HEK293T (cell line): ENCODE data around the gene MAPT.
"Not testable (repeated sequence)": the region's sequence is repeated elsewhere in the genome, so short reads cannot be mapped to it uniquely, and the experiment has no call there.

Experiments used
- CTCF ChIA-PET: fragments of 350-600 bp; formaldehyde crosslinking; extraction: SDS; loops from one replicate; lab custom pipeline; 2021; ENCODE audit warnings: antibody characterized with exemption, inconsistent platforms; lab: Yijun Ruan, JAX
- POLR2A ChIA-PET: fragments of 350-600 bp; formaldehyde crosslinking; extraction: SDS; loops from one replicate; lab custom pipeline; 2020; ENCODE audit warnings: antibody characterized with exemption, inconsistent platforms; lab: Yijun Ruan, JAX
- DNase-seq: peaks from one replicate; pipeline ENCODE4 v3.0.0; 2012; ENCODE audit warnings: mixed read lengths; ENCODE audit errors: extremely low spot score
- ARNT ChIP-seq: fragments of 450-650 bp; IDR thresholded peaks from 2 replicates; pipeline ENCODE4 v1.6.1; 2017; ENCODE audit warnings: mild to moderate bottlenecking
- BHLHE40 ChIP-seq: fragments of 450-650 bp; IDR thresholded peaks from 2 replicates; pipeline ENCODE4 v1.6.1; 2016; ENCODE audit warnings: mild to moderate bottlenecking, moderate library complexity, borderline replicate concordance
- CTBP1 ChIP-seq: fragments of 450-650 bp; IDR thresholded peaks from 2 replicates; pipeline ENCODE4 v1.6.1; 2016; ENCODE audit warnings: borderline replicate concordance
- ELF4 ChIP-seq: fragments of 450-650 bp; IDR thresholded peaks from 2 replicates; pipeline ENCODE4 v1.6.1; 2017; ENCODE audit warnings: antibody characterized with exemption
- FOXA1 ChIP-seq: fragments of 450-650 bp; IDR thresholded peaks from 2 replicates; pipeline ENCODE4 v1.6.1; 2016; ENCODE audit warnings: mild to moderate bottlenecking
- FOXK2 ChIP-seq: fragments of 450-650 bp; IDR thresholded peaks from 2 replicates; pipeline ENCODE4 v1.6.1; 2016; ENCODE audit warnings: mild to moderate bottlenecking
- FOXM1 ChIP-seq: fragments of 450-650 bp; IDR thresholded peaks from 2 replicates; pipeline ENCODE4 v1.6.1; 2017; ENCODE audit warnings: mild to moderate bottlenecking, borderline replicate concordance
- HDGF ChIP-seq: fragments of 450-650 bp; IDR thresholded peaks from 2 replicates; pipeline ENCODE4 v1.6.1; 2017; ENCODE audit warnings: antibody characterized with exemption, borderline replicate concordance
- L3MBTL2 ChIP-seq: fragments of 450-650 bp; conservative IDR thresholded peaks from 2 replicates; pipeline ENCODE4 v1.6.1; 2016; ENCODE audit warnings: mild to moderate bottlenecking
- LEF1 ChIP-seq: fragments of 450-650 bp; IDR thresholded peaks from 2 replicates; pipeline ENCODE4 v1.6.1; 2017; ENCODE audit warnings: mild to moderate bottlenecking, borderline replicate concordance
- NFRKB ChIP-seq: fragments of 450-650 bp; IDR thresholded peaks from 2 replicates; pipeline ENCODE4 v1.6.1; 2016; ENCODE audit warnings: mild to moderate bottlenecking, moderate library complexity
- PKNOX1 ChIP-seq: fragments of 450-650 bp; IDR thresholded peaks from 2 replicates; pipeline ENCODE4 v1.6.1; 2016
- SP1 ChIP-seq: fragments of 450-650 bp; IDR thresholded peaks from 2 replicates; pipeline ENCODE4 v1.6.1; 2017
- SUZ12 ChIP-seq: fragments of 450-650 bp; IDR thresholded peaks from 2 replicates; pipeline ENCODE4 v1.6.1; 2016; ENCODE audit warnings: mild to moderate bottlenecking
- TARDBP ChIP-seq: fragments of 450-650 bp; IDR thresholded peaks from 2 replicates; pipeline ENCODE4 v1.6.1; 2016
- ZNF384 ChIP-seq: fragments of 450-650 bp; IDR thresholded peaks from 2 replicates; pipeline ENCODE4 v1.6.1; 2016

The MAPT gene

DNA sequence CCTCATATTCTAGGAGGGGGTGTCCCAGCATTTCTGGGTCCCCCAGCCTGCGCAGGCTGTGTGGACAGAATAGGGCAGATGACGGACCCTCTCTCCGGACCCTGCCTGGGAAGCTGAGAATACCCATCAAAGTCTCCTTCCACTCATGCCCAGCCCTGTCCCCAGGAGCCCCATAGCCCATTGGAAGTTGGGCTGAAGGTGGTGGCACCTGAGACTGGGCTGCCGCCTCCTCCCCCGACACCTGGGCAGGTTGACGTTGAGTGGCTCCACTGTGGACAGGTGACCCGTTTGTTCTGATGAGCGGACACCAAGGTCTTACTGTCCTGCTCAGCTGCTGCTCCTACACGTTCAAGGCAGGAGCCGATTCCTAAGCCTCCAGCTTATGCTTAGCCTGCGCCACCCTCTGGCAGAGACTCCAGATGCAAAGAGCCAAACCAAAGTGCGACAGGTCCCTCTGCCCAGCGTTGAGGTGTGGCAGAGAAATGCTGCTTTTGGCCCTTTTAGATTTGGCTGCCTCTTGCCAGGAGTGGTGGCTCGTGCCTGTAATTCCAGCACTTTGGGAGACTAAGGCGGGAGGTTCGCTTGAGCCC is 116.3 kb downstream of the MAPT start:
- POLR2A ChIA-PET = no interaction called here
- DNase-seq = no peak
- no peak for TF ChIP-seq ZNF384
- no peak for TF ChIP-seq BHLHE40
- no peak for TF ChIP-seq HDGF
- no peak for TF ChIP-seq FOXK2
- TF ChIP-seq SUZ12 = no peak
- no peak for TF ChIP-seq ELF4
- CTCF ChIA-PET = interaction anchor here (1.1 kb wide), 1 partner anchor 202 kb away, joined by 4 read pairs; no protein-coding TSS in a partner anchor

- ChIA-PET CTCF (interaction anchor here (1.1 kb wide), 1 partner anchor 201 kb away, joined by 4 read pairs; no protein-coding TSS in a partner anchor), POLR2A (no interaction called here)
- TF ChIP-seq PKNOX1 (no peak), HDGF (no peak), L3MBTL2 (no peak), FOXM1 (no peak), SP1 (no peak), ZNF384 (no peak), NFRKB (no peak), ELF4 (no peak), ARNT (no peak), SUZ12 (no peak), TARDBP (no peak), FOXK2 (no peak), LEF1 (no peak), BHLHE40 (no peak), CTBP1 (no peak), FOXA1 (no peak)
- DNase-seq = no peak
Measured at GRCh38 chr17:46011711-46012505, 117.6 kb downstream of the MAPT start.

DNA sequence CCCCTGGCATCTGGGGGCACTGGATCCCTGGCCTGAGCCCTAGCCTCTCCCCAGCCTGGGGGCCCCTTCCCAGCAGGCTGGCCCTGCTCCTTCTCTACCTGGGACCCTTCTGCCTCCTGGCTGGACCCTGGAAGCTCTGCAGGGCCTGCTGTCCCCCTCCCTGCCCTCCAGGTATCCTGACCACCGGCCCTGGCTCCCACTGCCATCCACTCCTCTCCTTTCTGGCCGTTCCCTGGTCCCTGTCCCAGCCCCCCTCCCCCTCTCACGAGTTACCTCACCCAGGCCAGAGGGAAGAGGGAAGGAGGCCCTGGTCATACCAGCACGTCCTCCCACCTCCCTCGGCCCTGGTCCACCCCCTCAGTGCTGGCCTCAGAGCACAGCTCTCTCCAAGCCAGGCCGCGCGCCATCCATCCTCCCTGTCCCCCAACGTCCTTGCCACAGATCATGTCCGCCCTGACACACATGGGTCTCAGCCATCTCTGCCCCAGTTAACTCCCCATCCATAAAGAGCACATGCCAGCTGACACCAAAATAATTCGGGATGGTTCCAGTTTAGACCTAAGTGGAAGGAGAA is 118.2 kb downstream of the MAPT start:
- no peak for TF ChIP-seq LEF1
- TF ChIP-seq L3MBTL2 = no peak
- TF ChIP-seq SP1 = no peak
- TF ChIP-seq ARNT = no peak
- TF ChIP-seq BHLHE40 = no peak
- no peak for TF ChIP-seq FOXM1
- no peak for TF ChIP-seq TARDBP
- TF ChIP-seq HDGF = no peak
- no peak for TF ChIP-seq FOXK2
- TF ChIP-seq CTBP1 = no peak
- TF ChIP-seq NFRKB = no peak
- TF ChIP-seq FOXA1 = no peak
- DNase-seq = no peak
- ChIA-PET POLR2A (no interaction called here), CTCF (no interaction called here)

DNA sequence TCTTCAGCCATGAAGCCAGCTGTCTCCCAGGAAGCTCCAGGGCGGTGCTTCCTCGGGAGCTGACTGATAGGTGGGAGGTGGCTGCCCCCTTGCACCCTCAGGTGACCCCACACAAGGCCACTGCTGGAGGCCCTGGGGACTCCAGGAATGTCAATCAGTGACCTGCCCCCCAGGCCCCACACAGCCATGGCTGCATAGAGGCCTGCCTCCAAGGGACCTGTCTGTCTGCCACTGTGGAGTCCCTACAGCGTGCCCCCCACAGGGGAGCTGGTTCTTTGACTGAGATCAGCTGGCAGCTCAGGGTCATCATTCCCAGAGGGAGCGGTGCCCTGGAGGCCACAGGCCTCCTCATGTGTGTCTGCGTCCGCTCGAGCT is 118.8 kb downstream of the MAPT start:
- DNase-seq = no peak
- ChIA-PET CTCF (no interaction called here), POLR2A (no interaction called here)
- no peak for TF ChIP-seq SP1
- no peak for TF ChIP-seq FOXK2
- no peak for TF ChIP-seq ARNT
- TF ChIP-seq BHLHE40 = no peak
- no peak for TF ChIP-seq TARDBP

DNA sequence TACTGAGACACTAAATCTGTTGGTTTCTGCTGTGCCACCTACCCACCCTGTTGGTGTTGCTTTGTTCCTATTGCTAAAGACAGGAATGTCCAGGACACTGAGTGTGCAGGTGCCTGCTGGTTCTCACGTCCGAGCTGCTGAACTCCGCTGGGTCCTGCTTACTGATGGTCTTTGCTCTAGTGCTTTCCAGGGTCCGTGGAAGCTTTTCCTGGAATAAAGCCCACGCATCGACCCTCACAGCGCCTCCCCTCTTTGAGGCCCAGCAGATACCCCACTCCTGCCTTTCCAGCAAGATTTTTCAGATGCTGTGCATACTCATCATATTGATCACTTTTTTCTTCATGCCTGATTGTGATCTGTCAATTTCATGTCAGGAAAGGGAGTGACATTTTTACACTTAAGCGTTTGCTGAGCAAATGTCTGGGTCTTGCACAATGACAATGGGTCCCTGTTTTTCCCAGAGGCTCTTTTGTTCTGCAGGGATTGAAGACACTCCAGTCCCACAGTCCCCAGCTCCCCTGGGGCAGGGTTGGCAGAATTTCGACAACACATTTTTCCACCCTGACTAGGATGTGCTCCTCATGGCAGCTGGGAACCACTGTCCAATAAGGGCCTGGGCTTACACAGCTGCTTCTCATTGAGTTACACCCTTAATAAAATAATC is 119.3 kb downstream of the MAPT start:
- DNase-seq = no peak
- no peak for TF ChIP-seq NFRKB
- TF ChIP-seq ZNF384 = no peak
- TF ChIP-seq SUZ12 = no peak
- TF ChIP-seq ELF4 = no peak
- no peak for TF ChIP-seq FOXA1
- no peak for TF ChIP-seq SP1
- no peak for TF ChIP-seq FOXM1
- TF ChIP-seq ARNT = no peak
- TF ChIP-seq LEF1 = no peak
- no peak for TF ChIP-seq HDGF
- TF ChIP-seq PKNOX1 = no peak
- TF ChIP-seq L3MBTL2 = no peak
- CTCF ChIA-PET = no interaction called here
- POLR2A ChIA-PET = no interaction called here

DNA sequence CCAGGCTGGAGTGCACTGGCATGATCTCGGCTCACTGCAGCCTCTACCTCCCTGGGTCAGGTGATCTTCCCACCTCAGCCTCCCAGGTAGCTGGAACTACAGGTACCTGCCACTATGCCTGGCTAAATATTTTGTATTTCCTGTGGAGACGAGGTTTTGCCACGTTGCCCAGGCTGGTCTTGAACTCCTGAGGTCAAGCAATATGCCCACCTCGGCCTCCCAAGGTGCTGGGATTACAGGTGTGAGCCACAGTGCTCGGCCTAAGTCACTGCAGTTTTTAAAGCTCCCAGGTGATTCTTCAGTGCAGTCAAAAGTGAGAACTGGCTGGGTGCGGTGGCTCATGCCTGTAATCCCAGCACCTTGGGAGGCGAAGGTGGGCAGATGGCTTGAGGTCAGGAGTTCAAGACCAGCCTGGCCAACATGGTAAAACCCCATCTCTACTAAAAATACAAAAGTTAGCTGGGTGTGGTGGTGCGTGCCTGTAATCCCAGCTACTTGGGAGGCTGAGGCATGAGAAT is 125.1 kb downstream of the MAPT start:
- CTCF ChIA-PET, DNase-seq, POLR2A ChIA-PET: not testable (repeated sequence)
